Astrocyte (in vitro differentiated cells and primary cell): ENCODE data around the gene IRAK1. TPM values are rescaled to one million over a fixed set of nuclear protein-coding genes. Genes with fewer than 3 reads are reported as not detected.
A peak's percentile ranks its signal among the peaks of the same experiment; 100 is the strongest.

Experiments
- DNase-seq: peaks from one replicate; pipeline ENCODE4 v3.0.0-alpha.2; 2010; ENCODE audit warnings: low read depth
- FAIRE-seq: peaks from 2 replicates; lab custom pipeline; 2011; peaks lifted over from hg19 to GRCh38; lab: Jason Lieb, UNC
- H2AFZ ChIP-seq: 2 replicates; pipeline ENCODE4 v1.6.0; 2012; ENCODE audit warnings: low read depth, low read length, inconsistent platforms
- H3K27ac ChIP-seq: 2 replicates; pipeline ENCODE4 v1.5.1; 2011; ENCODE audit warnings: low read depth, low read length, inconsistent platforms
- H3K27me3 ChIP-seq: 2 replicates; pipeline ENCODE4 v1.6.0; 2011; ENCODE audit warnings: low read length, inconsistent platforms; ENCODE audit not compliant: insufficient read depth
- H3K36me3 ChIP-seq: 2 replicates; pipeline ENCODE4 v1.5.1; 2011; ENCODE audit warnings: low read length, inconsistent platforms; ENCODE audit not compliant: insufficient read depth
- H3K4me1 ChIP-seq: 2 replicates; pipeline ENCODE4 v1.5.1; 2011; ENCODE audit warnings: low read length, inconsistent platforms; ENCODE audit not compliant: insufficient read depth
- H3K4me2 ChIP-seq: 2 replicates; pipeline ENCODE4 v1.6.0; 2012; ENCODE audit warnings: low read length, inconsistent platforms
- H3K4me3 ChIP-seq: 2 replicates; pipeline ENCODE4 v1.5.1; 2011; ENCODE audit warnings: low read depth, mild to moderate bottlenecking, low read length, inconsistent platforms; ENCODE audit not compliant: insufficient read depth
- H3K79me2 ChIP-seq: 2 replicates; pipeline ENCODE4 v1.6.0; 2012; ENCODE audit warnings: mild to moderate bottlenecking, low read length, inconsistent platforms; ENCODE audit not compliant: insufficient read depth
- H3K9ac ChIP-seq: 2 replicates; pipeline ENCODE4 v1.6.0; 2012; ENCODE audit warnings: mild to moderate bottlenecking, low read length, inconsistent platforms
- H3K9me3 ChIP-seq: 2 replicates; pipeline ENCODE4 v1.5.1; 2012; ENCODE audit warnings: low read depth, mild to moderate bottlenecking, low read length, inconsistent platforms; ENCODE audit not compliant: insufficient read depth
- H4K20me1 ChIP-seq: 2 replicates; pipeline ENCODE4 v1.6.0; 2012; ENCODE audit warnings: low read length, inconsistent platforms; ENCODE audit not compliant: insufficient read depth
- H3K27ac Mint-ChIP-seq: one replicate; pipeline ENCODE4 v1.8.0; 2021; ENCODE audit warnings: mild to moderate bottlenecking, mixed read lengths; ENCODE audit not compliant: unreplicated experiment
- H3K27me3 Mint-ChIP-seq: one replicate; pipeline ENCODE4 v1.8.0; 2021; ENCODE audit warnings: low read depth, mixed read lengths; ENCODE audit not compliant: unreplicated experiment
- H3K36me3 Mint-ChIP-seq: one replicate; pipeline ENCODE4 v1.8.0; 2021; ENCODE audit warnings: low read depth, mixed read lengths; ENCODE audit not compliant: unreplicated experiment
- H3K4me1 Mint-ChIP-seq: one replicate; pipeline ENCODE4 v1.8.0; 2021; ENCODE audit warnings: low read depth, mixed read lengths; ENCODE audit not compliant: unreplicated experiment
- H3K4me3 Mint-ChIP-seq: one replicate; pipeline ENCODE4 v1.8.0; 2021; ENCODE audit warnings: mild to moderate bottlenecking, moderate library complexity, mixed read lengths; ENCODE audit not compliant: unreplicated experiment
- H3K9me3 Mint-ChIP-seq: one replicate; pipeline ENCODE4 v1.8.0; 2021; ENCODE audit warnings: mild to moderate bottlenecking, mixed read lengths; ENCODE audit not compliant: unreplicated experiment
- EZH2 ChIP-seq: IDR thresholded peaks from 2 replicates; pipeline ENCODE4 v1.6.1; 2012; ENCODE audit warnings: mild to moderate bottlenecking, low read length, inconsistent platforms; ENCODE audit not compliant: insufficient read depth
- total RNA-seq: library from RNA; stranded (reverse); gene quantifications from 2 replicates; pipeline ENCODE4 v1.2.1, GENCODE V29; 2021
- TF ChIP-seq, protein P1 (sequence below): IDR thresholded peaks from 2 replicates; pipeline ENCODE4 v1.5.1; 2011; ENCODE audit warnings: low read depth, mild to moderate bottlenecking, inconsistent platforms, low read length, moderate library complexity; ENCODE audit not compliant: insufficient read depth

Gene IRAK1
- total RNA-seq, 1 donor from 2014 or later, result 69.6 TPM

DNA sequence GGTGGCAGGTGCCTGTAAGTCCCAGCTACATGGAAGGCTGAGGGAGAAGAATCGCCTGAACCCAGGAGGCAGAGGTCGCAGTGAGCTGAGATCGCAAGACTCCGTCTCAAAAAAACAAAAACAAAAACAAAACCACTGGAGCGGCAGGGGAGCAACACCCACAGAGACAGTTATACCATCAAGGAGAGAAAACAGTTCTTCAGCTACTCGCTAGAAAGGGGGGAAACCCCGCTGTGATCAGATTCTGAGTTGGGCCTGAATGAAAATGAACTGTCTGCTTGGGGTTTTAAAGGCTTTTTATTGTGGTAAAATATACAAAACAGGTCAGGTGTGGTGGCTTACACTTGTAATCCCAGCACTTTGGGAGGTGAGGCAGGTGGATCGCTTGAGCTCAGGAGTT lies 16.8 kb upstream of the IRAK1 start:
- TF ChIP-seq EZH2, result no peak
- TF ChIP-seq, protein P1, sequence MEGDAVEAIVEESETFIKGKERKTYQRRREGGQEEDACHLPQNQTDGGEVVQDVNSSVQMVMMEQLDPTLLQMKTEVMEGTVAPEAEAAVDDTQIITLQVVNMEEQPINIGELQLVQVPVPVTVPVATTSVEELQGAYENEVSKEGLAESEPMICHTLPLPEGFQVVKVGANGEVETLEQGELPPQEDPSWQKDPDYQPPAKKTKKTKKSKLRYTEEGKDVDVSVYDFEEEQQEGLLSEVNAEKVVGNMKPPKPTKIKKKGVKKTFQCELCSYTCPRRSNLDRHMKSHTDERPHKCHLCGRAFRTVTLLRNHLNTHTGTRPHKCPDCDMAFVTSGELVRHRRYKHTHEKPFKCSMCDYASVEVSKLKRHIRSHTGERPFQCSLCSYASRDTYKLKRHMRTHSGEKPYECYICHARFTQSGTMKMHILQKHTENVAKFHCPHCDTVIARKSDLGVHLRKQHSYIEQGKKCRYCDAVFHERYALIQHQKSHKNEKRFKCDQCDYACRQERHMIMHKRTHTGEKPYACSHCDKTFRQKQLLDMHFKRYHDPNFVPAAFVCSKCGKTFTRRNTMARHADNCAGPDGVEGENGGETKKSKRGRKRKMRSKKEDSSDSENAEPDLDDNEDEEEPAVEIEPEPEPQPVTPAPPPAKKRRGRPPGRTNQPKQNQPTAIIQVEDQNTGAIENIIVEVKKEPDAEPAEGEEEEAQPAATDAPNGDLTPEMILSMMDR, result no peak
- no peaks in the 10 kb centered on the region for H3K9me3 ChIP-seq
- DNase-seq (no peak), FAIRE-seq (no peak)
- H3K36me3 ChIP-seq, result peaks cover 3% of the 10 kb centered on the region
- no peak overlapping the region for H3K4me3 Mint-ChIP-seq
- H4K20me1 ChIP-seq, result peaks cover 33% of the 10 kb centered on the region
- H3K9ac ChIP-seq, result no peak overlapping the region
- no peaks in the 10 kb centered on the region for H3K9me3 Mint-ChIP-seq
- H3K4me1 Mint-ChIP-seq, result peaks cover 37% of the 10 kb centered on the region
- peaks cover 13% of the 10 kb centered on the region for H3K4me1 ChIP-seq
- no peak overlapping the region for H2AFZ ChIP-seq
- no peak overlapping the region for H3K4me2 ChIP-seq
- no peak overlapping the region for H3K4me3 ChIP-seq
- H3K36me3 Mint-ChIP-seq, result peaks cover 4% of the 10 kb centered on the region
- no peak overlapping the region for H3K27ac Mint-ChIP-seq
- H3K27me3 Mint-ChIP-seq, result no peaks in the 10 kb centered on the region
- peaks cover 45% of the 10 kb centered on the region for H3K79me2 ChIP-seq
- no peak overlapping the region for H3K27ac ChIP-seq
- no peaks in the 10 kb centered on the region for H3K27me3 ChIP-seq

DNA sequence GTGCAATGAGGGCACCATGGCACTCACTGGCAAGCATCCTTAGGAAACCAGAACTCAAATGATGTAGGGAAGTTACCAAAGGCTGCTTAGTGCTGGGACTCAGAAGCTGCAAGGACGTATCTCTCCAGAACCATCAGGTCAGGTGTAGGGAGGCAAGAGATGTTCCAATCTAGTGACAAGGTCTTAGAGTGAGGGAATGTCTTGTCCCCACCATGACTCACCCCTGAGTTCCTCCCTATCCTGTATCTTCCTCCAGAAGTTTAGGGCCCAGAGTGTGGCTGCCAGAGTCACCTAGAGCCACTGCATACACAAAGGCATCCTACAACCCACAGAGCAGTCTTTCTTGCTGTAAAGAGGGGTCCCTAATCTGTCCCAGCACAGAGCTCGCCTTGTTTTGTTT lies 14.1 kb upstream of the IRAK1 start:
- no peak overlapping the region for H3K4me3 Mint-ChIP-seq
- Histone ChIP-seq H3K9ac (no peak overlapping the region), H3K4me3 (no peak overlapping the region), H4K20me1 (peaks cover 22% of the 10 kb centered on the region), H3K4me2 (no peak overlapping the region), H3K4me1 (no peaks in the 10 kb centered on the region), H3K79me2 (peaks cover 31% of the 10 kb centered on the region), H3K27ac (no peak overlapping the region), H2AFZ (no peak overlapping the region), H3K27me3 (no peaks in the 10 kb centered on the region), H3K9me3 (no peaks in the 10 kb centered on the region), H3K36me3 (peaks cover 3% of the 10 kb centered on the region)
- H3K27me3 Mint-ChIP-seq, result no peaks in the 10 kb centered on the region
- no peaks in the 10 kb centered on the region for H3K9me3 Mint-ChIP-seq
- no peak overlapping the region for H3K27ac Mint-ChIP-seq
- peaks cover 4% of the 10 kb centered on the region for H3K36me3 Mint-ChIP-seq
- TF ChIP-seq, protein P1, result no peak
- TF ChIP-seq EZH2, result no peak
- DNase-seq (no peak), FAIRE-seq (peak; percentile 63)
- peaks cover 21% of the 10 kb centered on the region for H3K4me1 Mint-ChIP-seq

DNA sequence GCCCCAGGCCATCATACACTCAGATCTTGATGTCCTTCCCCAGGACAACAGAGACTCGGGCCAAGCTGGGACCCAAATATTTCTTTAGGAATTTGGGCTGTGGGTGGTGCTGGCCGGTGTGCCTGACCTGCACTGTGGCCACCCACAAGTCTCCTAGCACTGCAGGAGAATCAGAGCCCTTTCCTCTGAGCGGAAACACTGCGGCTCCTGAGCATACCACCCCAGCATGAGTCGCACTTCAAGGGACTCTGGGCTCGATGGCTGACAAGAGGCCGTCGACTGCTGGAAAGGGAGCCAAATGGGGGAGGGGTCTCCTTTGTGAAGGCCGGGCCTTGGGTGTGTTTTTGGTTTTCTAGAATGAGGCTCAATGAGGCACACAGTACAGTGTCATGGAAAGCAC lies 13.0 kb upstream of the IRAK1 start:
- peaks cover 3% of the 10 kb centered on the region for H3K36me3 ChIP-seq
- H3K4me3 ChIP-seq, result no peak overlapping the region
- H3K9ac ChIP-seq, result no peak overlapping the region
- H3K27me3 Mint-ChIP-seq, result no peaks in the 10 kb centered on the region
- H3K9me3 Mint-ChIP-seq, result no peaks in the 10 kb centered on the region
- H4K20me1 ChIP-seq, result peaks cover 19% of the 10 kb centered on the region
- H3K4me1 Mint-ChIP-seq, result peaks cover 18% of the 10 kb centered on the region
- FAIRE-seq, result no peak
- H3K4me1 ChIP-seq, result no peaks in the 10 kb centered on the region
- no peaks in the 10 kb centered on the region for H3K9me3 ChIP-seq
- no peaks in the 10 kb centered on the region for H3K27me3 ChIP-seq
- H3K79me2 ChIP-seq, result peaks cover 26% of the 10 kb centered on the region
- peak overlapping the region; percentile 34 for H3K27ac Mint-ChIP-seq
- no peak overlapping the region for H2AFZ ChIP-seq
- H3K4me3 Mint-ChIP-seq, result no peak overlapping the region
- H3K27ac ChIP-seq, result no peak overlapping the region
- no peak overlapping the region for H3K4me2 ChIP-seq
- H3K36me3 Mint-ChIP-seq, result peaks cover 4% of the 10 kb centered on the region
- TF ChIP-seq EZH2, result no peak
- TF ChIP-seq, protein P1, result no peak
- DNase-seq, result no peak
